Caco-2 (cell line): ENCODE measurements around the gene GOLGA6L2. TPM values are rescaled to one million over a fixed set of nuclear protein-coding genes. Genes with fewer than 3 reads are reported as not detected.
A peak's percentile ranks its signal among the peaks of the same experiment; 100 is the strongest.

Experiments
- BruUV-seq: library from RNA; stranded (reverse); fragments of 400-500 nt; replicated peaks from 2 replicates; lab custom pipeline; 2021; lab: Mats Ljungman, UMichigan
- CTCF ChIA-PET: fragments of 300-600 bp; sonication (Branson Sonifier 250); formaldehyde crosslinking; loops from one replicate; lab custom pipeline; 2022; ENCODE audit warnings: antibody characterized with exemption; lab: Charles Lee
- POLR2A ChIA-PET: fragments of 300-600 bp; sonication (Branson Sonifier 250); formaldehyde crosslinking; loops from one replicate; lab custom pipeline; 2022; ENCODE audit warnings: antibody characterized with exemption; lab: Charles Lee
- DNase-seq, 2 experiments: peaks; one replicate each; pipeline versions ENCODE4 v3.0.0 to v3.0.0-alpha.2; 2020 to 2022
- H3K27me3 ChIP-seq: replicated peaks from 2 replicates; pipeline ENCODE4 v1.6.0; 2011; ENCODE audit warnings: low read length; ENCODE audit not compliant: control insufficient read depth, insufficient read depth
- H3K36me3 ChIP-seq: 2 replicates; pipeline ENCODE4 v1.5.1; 2011; ENCODE audit warnings: low read length; ENCODE audit not compliant: control insufficient read depth, insufficient read depth
- H3K4me1 ChIP-seq: fragments of 250-450 bp; sonication (Bioruptor Pico); 2 replicates; pipeline ENCODE4 v1.5.1; 2020; ENCODE audit warnings: mild to moderate bottlenecking
- H3K4me3 ChIP-seq: 2 replicates; pipeline ENCODE4 v1.5.1; 2011; ENCODE audit warnings: low read depth, mild to moderate bottlenecking, control low read depth, low read length
- H3K9me3 ChIP-seq: fragments of 250-450 bp; sonication (Bioruptor Pico); 2 replicates; pipeline ENCODE4 v1.5.1; 2020; ENCODE audit warnings: mild to moderate bottlenecking, moderate library complexity
- H3K27ac Mint-ChIP-seq: one replicate; pipeline ENCODE4 v1.8.0; 2022; ENCODE audit warnings: mixed read lengths; ENCODE audit not compliant: unreplicated experiment
- H3K27me3 Mint-ChIP-seq: one replicate; pipeline ENCODE4 v1.8.0; 2022; ENCODE audit warnings: mixed read lengths; ENCODE audit not compliant: insufficient read depth, unreplicated experiment
- H3K36me3 Mint-ChIP-seq: one replicate; pipeline ENCODE4 v1.8.0; 2022; ENCODE audit warnings: mild to moderate bottlenecking, mixed read lengths; ENCODE audit not compliant: insufficient read depth, unreplicated experiment
- H3K4me1 Mint-ChIP-seq: one replicate; pipeline ENCODE4 v1.8.0; 2022; ENCODE audit warnings: low read depth, mixed read lengths; ENCODE audit not compliant: unreplicated experiment
- H3K4me3 Mint-ChIP-seq: one replicate; pipeline ENCODE4 v1.8.0; 2022; ENCODE audit warnings: mild to moderate bottlenecking, moderate library complexity, mixed read lengths; ENCODE audit not compliant: unreplicated experiment
- H3K9me3 Mint-ChIP-seq: one replicate; pipeline ENCODE4 v1.8.0; 2022; ENCODE audit warnings: mixed read lengths; ENCODE audit not compliant: unreplicated experiment
- CTCF ChIP-seq, 2 experiments: fragments of 200-600 bp in 1 of 2; IDR thresholded peaks; 1 replicate in 1 of 2; 2 replicates in 1 of 2; pipeline versions ENCODE4 v1.5.1 to v1.8.0; 2011 to 2022; ENCODE audit warnings: antibody characterized with exemption in 1 of 2, control low read depth in 1 of 2, inconsistent platforms in 1 of 2, low read depth in 1 of 2, low read length in 1 of 2, mild to moderate bottlenecking in 1 of 2, moderate library complexity in 1 of 2; ENCODE audit not compliant: insufficient read depth in 1 of 2, severe bottlenecking in 1 of 2, unreplicated experiment in 1 of 2
- intact Hi-C: fragments of 100-400 bp; cut with micrococcal nuclease; formaldehyde crosslinking; loops from one replicate; pipeline ENCODE4 v1.10.0; 2022; ENCODE audit not compliant: unreplicated experiment
- total RNA-seq: library from RNA; stranded (reverse); gene quantifications from 2 replicates; pipeline ENCODE4 v1.2.3, GENCODE V29; 2022

The GOLGA6L2 gene
- total RNA-seq, 1 experiment from 2014 or later, result not detected

GRCh38 chr15:23411841-23412240, 35.2 kb downstream of the GOLGA6L2 start:
- Histone ChIP-seq H3K4me3 (no peak overlapping the region), H3K27me3 (no peaks in the 10 kb centered on the region), H3K36me3 (no peaks in the 10 kb centered on the region), H3K9me3 (peaks cover 5% of the 10 kb centered on the region), H3K4me1 (no peaks in the 10 kb centered on the region)
- H3K4me3 Mint-ChIP-seq, result no peak overlapping the region
- no peaks in the 10 kb centered on the region for H3K36me3 Mint-ChIP-seq
- peaks cover 7% of the 10 kb centered on the region for H3K9me3 Mint-ChIP-seq
- intact Hi-C loops, result loop anchor here (1.0 kb wide), 1 partner anchor 33 kb away; no protein-coding TSS in a partner anchor
- POLR2A ChIA-PET, result no interaction called here
- no TSS peak for BruUV-seq
- no peak overlapping the region for H3K27ac Mint-ChIP-seq
- peak in 1 of 2 experiments; percentile 25 for DNase-seq
- CTCF ChIA-PET, result no interaction called here
- H3K4me1 Mint-ChIP-seq, result no peaks in the 10 kb centered on the region
- H3K27me3 Mint-ChIP-seq, result no peaks in the 10 kb centered on the region
- no peak for TF ChIP-seq CTCF (IDR thresholded peaks at IDR 0.05; ENCODE audit: insufficient read depth in 1 of 2, low read depth in 1 of 2, low read length in 1 of 2, severe bottlenecking in 1 of 2, unreplicated experiment in 1 of 2)

GRCh38 chr15:23403550-23403949, 43.5 kb downstream of the GOLGA6L2 start:
- Histone ChIP-seq H3K4me3 (no peak overlapping the region), H3K4me1 (no peaks in the 10 kb centered on the region), H3K36me3 (no peaks in the 10 kb centered on the region), H3K9me3 (peaks cover 5% of the 10 kb centered on the region), H3K27me3 (no peaks in the 10 kb centered on the region)
- H3K36me3 Mint-ChIP-seq, result no peaks in the 10 kb centered on the region
- peaks cover 6% of the 10 kb centered on the region for H3K27me3 Mint-ChIP-seq
- CTCF ChIA-PET, result no interaction called here
- H3K4me1 Mint-ChIP-seq, result no peaks in the 10 kb centered on the region
- TF ChIP-seq CTCF (IDR thresholded peaks at IDR 0.05; ENCODE audit: insufficient read depth in 1 of 2, low read depth in 1 of 2, low read length in 1 of 2, severe bottlenecking in 1 of 2, unreplicated experiment in 1 of 2), result no peak
- no peak overlapping the region for H3K4me3 Mint-ChIP-seq
- DNase-seq, result no peak
- H3K9me3 Mint-ChIP-seq, result peaks cover 21% of the 10 kb centered on the region
- no TSS peak for BruUV-seq
- no peak overlapping the region for H3K27ac Mint-ChIP-seq
- POLR2A ChIA-PET, result no interaction called here
- intact Hi-C loops, result loop anchor here (10.0 kb wide), 1 partner anchor 61 kb away; no protein-coding TSS in a partner anchor

DNA sequence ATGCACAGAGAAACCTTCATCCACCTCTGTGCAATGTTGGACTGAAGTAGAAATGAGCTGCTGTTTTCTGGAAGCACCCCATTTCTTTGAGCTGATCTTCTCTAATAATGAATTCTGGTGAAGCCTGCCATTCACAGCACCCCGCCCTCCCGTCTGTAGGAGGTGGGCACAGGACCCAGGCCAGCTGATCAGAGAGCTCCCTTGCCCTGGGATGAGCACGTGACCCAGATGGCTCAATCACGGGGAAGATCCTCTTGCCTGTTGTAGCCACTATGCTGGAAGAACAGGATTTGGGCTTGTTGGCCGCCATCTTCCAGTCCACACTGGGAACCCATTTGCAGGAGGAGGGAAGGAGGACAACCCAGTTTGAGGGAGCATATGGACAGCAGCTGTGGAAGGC, 44.5 kb downstream of the GOLGA6L2 start:
- Histone ChIP-seq H3K36me3 (no peaks in the 10 kb centered on the region), H3K4me1 (no peaks in the 10 kb centered on the region), H3K4me3 (no peak overlapping the region), H3K9me3 (peaks cover 5% of the 10 kb centered on the region), H3K27me3 (no peaks in the 10 kb centered on the region)
- H3K4me1 Mint-ChIP-seq, result no peaks in the 10 kb centered on the region
- H3K27ac Mint-ChIP-seq, result no peak overlapping the region
- ChIA-PET POLR2A (no interaction called here), CTCF (no interaction called here)
- peaks cover 21% of the 10 kb centered on the region for H3K9me3 Mint-ChIP-seq
- intact Hi-C loops, result loop anchor here (10.0 kb wide), 1 partner anchor 62 kb away; no protein-coding TSS in a partner anchor
- BruUV-seq, result no TSS peak
- H3K27me3 Mint-ChIP-seq, result peaks cover 6% of the 10 kb centered on the region
- DNase-seq, result no peak
- no peak for TF ChIP-seq CTCF (IDR thresholded peaks at IDR 0.05; ENCODE audit: insufficient read depth in 1 of 2, low read depth in 1 of 2, low read length in 1 of 2, severe bottlenecking in 1 of 2, unreplicated experiment in 1 of 2)
- H3K36me3 Mint-ChIP-seq, result no peaks in the 10 kb centered on the region
- no peak overlapping the region for H3K4me3 Mint-ChIP-seq
